ENCODE results near the gene HAAO. TPM values are rescaled to one million over a fixed set of nuclear protein-coding genes. Genes with fewer than 3 reads are reported as not detected.

The HAAO gene
- total and polyA plus RNA-seq, 2 of the 8 experiments (the other 6 are each of a cell fraction or from before 2014, with no cell fraction given): 2.5 to 7.0 TPM

DNA sequence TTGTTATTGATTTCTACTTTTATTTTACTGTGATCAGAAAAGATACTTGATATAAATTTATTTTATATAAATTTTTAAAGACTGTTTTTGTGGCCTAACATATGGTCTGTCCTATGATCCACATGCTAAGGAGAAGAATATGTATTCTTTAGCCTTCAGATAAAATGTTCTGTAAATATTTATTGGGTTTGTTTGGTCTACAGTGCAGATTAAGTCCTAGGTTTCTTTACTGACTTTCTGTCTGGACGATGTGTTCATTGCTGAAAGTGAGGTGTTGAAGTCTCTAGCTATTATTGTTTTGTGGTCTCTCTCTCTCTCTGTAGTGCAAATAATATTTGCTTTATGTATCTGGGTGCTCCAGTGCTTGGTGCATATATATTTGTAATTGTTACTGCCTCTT lies 58.5 kb downstream of the HAAO start (continued):
- TF ChIP-seq CHD7 (IDR thresholded peaks at IDR 0.05; ENCODE audit: insufficient replicate concordance, low read length): no peak
- TF ChIP-seq EGR1 (IDR thresholded peaks at IDR 0.05; ENCODE audit: borderline replicate concordance, low read depth, low read length): no peak
- TF ChIP-seq RAD21 (IDR thresholded peaks at IDR 0.05 in 1 of 2, conservative IDR thresholded peaks at IDR 0.05 in 1 of 2; ENCODE audit: low read depth in 2 of 2, low read length in 2 of 2): no peak
- TF ChIP-seq YY1 (IDR thresholded peaks at IDR 0.05; ENCODE audit: low read depth, low read length): no peak
- no peak for TF ChIP-seq JUND (IDR thresholded peaks at IDR 0.05; ENCODE audit: low read length)
- TF ChIP-seq CBX8 (IDR thresholded peaks at IDR 0.05; ENCODE audit: borderline replicate concordance, low read depth, low read length): no peak

Measured in H1 (cell line).